Measurements from ENCODE around the gene SLC25A21. TPM values are rescaled to one million over a fixed set of nuclear protein-coding genes. Genes with fewer than 3 reads are reported as not detected.

The SLC25A21 gene
- total and polyA plus RNA-seq, 2 of the 13 experiments (the other 11 are each of a cell fraction or from before 2014, with no cell fraction given) = 1.9 to 2.9 TPM

- 0 out of 2 replicates have a peak, but pooled peaks have one; percentile 14 for TF ChIP-seq THAP11 (CRISPR knock-in tag; IDR thresholded peaks at IDR 0.05)
- TF ChIP-seq ZNF446 (CRISPR knock-in tag; IDR thresholded peaks at IDR 0.05) = no peak
- no peak for TF ChIP-seq PAWR (CRISPR knock-in tag; IDR thresholded peaks at IDR 0.05; ENCODE audit: borderline replicate concordance)
- peak; percentile 97 for TF ChIP-seq RARA (CRISPR knock-in tag; IDR thresholded peaks at IDR 0.05)
- TF ChIP-seq MTERF4 (CRISPR knock-in tag; IDR thresholded peaks at IDR 0.05) = no peak
- TF ChIP-seq ZNF292 (CRISPR knock-in tag; IDR thresholded peaks at IDR 0.05; ENCODE audit: borderline replicate concordance, low read depth) = no peak
- TF ChIP-seq ZNF350 (CRISPR knock-in tag; IDR thresholded peaks at IDR 0.05; ENCODE audit: borderline replicate concordance, low read depth) = no peak
- no peak for TF ChIP-seq ZNF138 (CRISPR knock-in tag; IDR thresholded peaks at IDR 0.05; ENCODE audit: low read depth)
- TF ChIP-seq ZNF780A (CRISPR knock-in tag; IDR thresholded peaks at IDR 0.05) = no peak
- no peak for TF ChIP-seq REST (IDR thresholded peaks at IDR 0.05; ENCODE audit: borderline replicate concordance in 1 of 2, low read depth in 1 of 2, low read length in 2 of 2)
- no peak for TF ChIP-seq AFF4 (CRISPR knock-in tag; IDR thresholded peaks at IDR 0.05)
- peak; percentile 62; the same call in 1 of the 2 replicates for TF ChIP-seq PBX2 (CRISPR knock-in tag; IDR thresholded peaks at IDR 0.05)
- no peak for TF ChIP-seq ZFAT (CRISPR knock-in tag; conservative IDR thresholded peaks at IDR 0.05)
- peak; percentile 48; the same call in 1 of the 2 replicates for TF ChIP-seq NR2C2 (CRISPR knock-in tag; IDR thresholded peaks at IDR 0.05; ENCODE audit: borderline replicate concordance)
- 0 out of 2 replicates have a peak, but pooled peaks have one; percentile 18 for TF ChIP-seq ZNF263 (CRISPR knock-in tag; IDR thresholded peaks at IDR 0.05)
- no peak for TF ChIP-seq ZNF367 (CRISPR knock-in tag; IDR thresholded peaks at IDR 0.05; ENCODE audit: borderline replicate concordance)
- no peak for TF ChIP-seq ZNF572 (CRISPR knock-in tag; IDR thresholded peaks at IDR 0.05)
- 0 out of 2 replicates have a peak, but pooled peaks have one; percentile 52 for TF ChIP-seq POGZ (CRISPR knock-in tag; IDR thresholded peaks at IDR 0.05)
Observed at GRCh38 chr14:37201724-37202123, 29.3 kb upstream of the SLC25A21 start (continued).
